DND-41 (cell line): ENCODE data around the gene CTIF.

ENCODE experiments used
- ATAC-seq: fragments of 200-7000 bp; cut with Tn5 transposase; 3 replicates; pipeline ENCODE4 v1.9.1; 2021; ENCODE audit warnings: low read depth; ENCODE audit not compliant: insufficient read depth
- DNase-seq: peaks from one replicate; pipeline ENCODE4 v3.0.0-alpha.2; 2020
- H2AFZ ChIP-seq: 2 replicates; pipeline ENCODE4 v1.6.0; 2012; ENCODE audit warnings: low read depth, low read length
- H3K27ac ChIP-seq: 2 replicates; pipeline ENCODE4 v1.5.1; 2012; ENCODE audit warnings: low read length, inconsistent platforms
- H3K27me3 ChIP-seq: fragments of 200-600 bp; sonication (generic); 2 replicates; pipeline ENCODE4 v1.6.0; 2012; ENCODE audit warnings: low read length, mild to moderate bottlenecking, inconsistent platforms; ENCODE audit not compliant: insufficient read depth, poor library complexity
- H3K36me3 ChIP-seq: 2 replicates; pipeline ENCODE4 v1.5.1; 2012; ENCODE audit warnings: low read length, inconsistent platforms; ENCODE audit not compliant: insufficient read depth
- H3K4me1 ChIP-seq: 2 replicates; pipeline ENCODE4 v1.5.1; 2012; ENCODE audit warnings: mild to moderate bottlenecking, low read length; ENCODE audit not compliant: insufficient read depth
- H3K4me2 ChIP-seq: 2 replicates; pipeline ENCODE4 v1.6.0; 2012; ENCODE audit warnings: mild to moderate bottlenecking, moderate library complexity, low read length, inconsistent platforms; ENCODE audit not compliant: insufficient read depth
- H3K4me3 ChIP-seq, 2 experiments: fragments of 200-600 bp in 1 of 2; shearing (Covaris generic) in 1 of 2; 2 replicates each; pipeline ENCODE4 v1.5.1; 2012 to 2016; ENCODE audit warnings: inconsistent platforms in 2 of 2, low read length in 2 of 2, mild to moderate bottlenecking in 2 of 2, low read depth in 1 of 2, moderate library complexity in 1 of 2
- H3K79me2 ChIP-seq: 2 replicates; pipeline ENCODE4 v1.6.0; 2012; ENCODE audit warnings: low read length, inconsistent platforms; ENCODE audit not compliant: insufficient read depth
- H3K9ac ChIP-seq: 2 replicates; pipeline ENCODE4 v1.6.0; 2012; ENCODE audit warnings: low read depth, mild to moderate bottlenecking, inconsistent platforms, low read length, moderate library complexity
- H3K9me3 ChIP-seq: 2 replicates; pipeline ENCODE4 v1.5.1; 2012; ENCODE audit warnings: low read length, moderate library complexity, mild to moderate bottlenecking, inconsistent platforms; ENCODE audit not compliant: insufficient read depth, severe bottlenecking
- H4K20me1 ChIP-seq: 2 replicates; pipeline ENCODE4 v1.6.0; 2012; ENCODE audit warnings: low read length; ENCODE audit not compliant: insufficient read depth
- CTCF ChIP-seq: IDR thresholded peaks from 2 replicates; pipeline ENCODE4 v1.5.1; 2012; ENCODE audit warnings: borderline replicate concordance, low read length, moderate library complexity, mild to moderate bottlenecking; ENCODE audit not compliant: poor library complexity, severe bottlenecking; ENCODE audit errors: extremely low read depth
- EZH2 ChIP-seq: IDR thresholded peaks from 3 replicates; pipeline ENCODE4 v1.6.1; 2012; ENCODE audit warnings: borderline replicate concordance, low read depth, mild to moderate bottlenecking, moderate library complexity, low read length, inconsistent platforms; ENCODE audit not compliant: severe bottlenecking

CTIF gene

GRCh38 chr18:48872234-48873145 lies 333.7 kb downstream of the CTIF start:
- Histone ChIP-seq H3K27me3 (no peaks in the 10 kb centered on the region), H3K4me2 (no peak overlapping the region), H3K27ac (no peak overlapping the region), H3K9me3 (no peaks in the 10 kb centered on the region), H2AFZ (no peak overlapping the region), H3K36me3 (no peaks in the 10 kb centered on the region), H3K9ac (no peak overlapping the region), H3K4me1 (no peaks in the 10 kb centered on the region), H4K20me1 (no peaks in the 10 kb centered on the region), H3K79me2 (no peaks in the 10 kb centered on the region), H3K4me3 (no peak overlapping the region)
- DNase-seq (no peak), ATAC-seq (no peak)
- no peak for TF ChIP-seq EZH2
- no peak for TF ChIP-seq CTCF

DNA sequence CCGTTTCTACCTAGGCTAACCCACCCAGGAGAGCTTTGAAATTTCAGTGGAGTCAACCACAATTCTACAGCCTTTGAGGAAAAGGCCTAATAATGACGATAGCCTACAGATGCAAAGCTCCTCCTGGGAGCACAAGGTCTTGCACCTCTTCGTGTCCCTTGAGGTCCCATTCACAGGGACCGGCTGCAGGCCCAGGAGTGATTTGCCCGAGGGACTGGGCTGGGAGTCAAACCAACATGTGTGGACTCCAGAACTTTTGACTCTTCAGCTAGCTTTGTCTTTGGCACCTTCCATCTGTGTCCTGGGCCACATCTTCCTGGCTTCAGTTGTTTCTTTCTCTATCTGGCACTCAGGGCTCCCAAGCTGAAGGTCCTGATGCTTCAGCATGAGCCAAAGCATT lies 335.4 kb downstream of the CTIF start:
- Histone ChIP-seq H3K36me3 (no peaks in the 10 kb centered on the region), H3K9ac (no peak overlapping the region), H3K9me3 (no peaks in the 10 kb centered on the region), H2AFZ (no peak overlapping the region), H4K20me1 (no peaks in the 10 kb centered on the region), H3K27ac (no peak overlapping the region), H3K79me2 (no peaks in the 10 kb centered on the region), H3K4me2 (no peak overlapping the region), H3K4me3 (no peak overlapping the region), H3K27me3 (no peaks in the 10 kb centered on the region), H3K4me1 (no peaks in the 10 kb centered on the region)
- DNase-seq (no peak), ATAC-seq (no peak)
- no peak for TF ChIP-seq EZH2
- TF ChIP-seq CTCF: no peak

GRCh38 chr18:48874701-48875162 lies 335.9 kb downstream of the CTIF start:
- Histone ChIP-seq H3K9ac (no peak overlapping the region), H2AFZ (no peak overlapping the region), H3K36me3 (no peaks in the 10 kb centered on the region), H3K4me3 (no peak overlapping the region), H3K79me2 (no peaks in the 10 kb centered on the region), H3K27ac (no peak overlapping the region), H3K27me3 (no peaks in the 10 kb centered on the region), H3K4me1 (no peaks in the 10 kb centered on the region), H3K4me2 (no peak overlapping the region), H4K20me1 (no peaks in the 10 kb centered on the region), H3K9me3 (no peaks in the 10 kb centered on the region)
- DNase-seq (no peak), ATAC-seq (no peak)
- TF ChIP-seq EZH2 (no peak), CTCF (no peak)
